IMR-90 (cell line): ENCODE measurements around the gene ARL9. TPM values are rescaled to one million over a fixed set of nuclear protein-coding genes. Genes with fewer than 3 reads are reported as not detected.
"Not testable (repeated sequence)": the region's sequence is repeated elsewhere in the genome, so short reads cannot be mapped to it uniquely, and the experiment has no call there.

Experiments
- ATAC-seq: fragments of 200-7000 bp; cut with Tn5 transposase; 2 replicates; pipeline ENCODE4 v1.9.1; 2020; ENCODE audit warnings: low read depth, mild to moderate bottlenecking, moderate library complexity
- BruUV-seq: library from RNA; stranded (reverse); fragments of 400-500 nt; replicated peaks from 2 replicates; lab custom pipeline; 2021; lab: Mats Ljungman, UMichigan
- CTCF ChIA-PET: fragments of 300-600 bp; formaldehyde crosslinking; extraction: SDS; loops from one replicate; lab custom pipeline; 2021; ENCODE audit warnings: antibody characterized with exemption; lab: Yijun Ruan, JAX
- POLR2A ChIA-PET: fragments of 300-600 bp; sonication (Branson Sonifier 250); formaldehyde crosslinking; loops from one replicate; lab custom pipeline; 2022; ENCODE audit warnings: antibody characterized with exemption; ENCODE audit not compliant: unreplicated experiment; lab: Charles Lee
- DNase-seq: peaks from one replicate; pipeline ENCODE4 v3.0.0; 2013
- H2AFZ ChIP-seq: replicated peaks from 2 replicates; pipeline ENCODE3; 2013; ENCODE audit warnings: low read length, mild to moderate bottlenecking; ENCODE audit not compliant: poor library complexity
- H2AK5ac ChIP-seq: 2 replicates; pipeline ENCODE4 v1.6.1; 2013; ENCODE audit warnings: low read depth, low read length, inconsistent platforms
- H2AK9ac ChIP-seq: replicated peaks from 2 replicates; pipeline ENCODE3; 2013; ENCODE audit warnings: mild to moderate bottlenecking, low read depth, low read length, moderate library complexity; ENCODE audit not compliant: poor library complexity
- H2BK120ac ChIP-seq: 2 replicates; pipeline ENCODE4 v1.6.1; 2013; ENCODE audit warnings: low read depth, low read length, inconsistent platforms
- H2BK15ac ChIP-seq: 3 replicates; pipeline ENCODE4 v1.6.1; 2013; ENCODE audit warnings: low read depth, low read length, inconsistent platforms
- H2BK20ac ChIP-seq: 2 replicates; pipeline ENCODE4 v1.6.1; 2013; ENCODE audit warnings: low read depth, mild to moderate bottlenecking, inconsistent platforms, low read length, moderate library complexity
- H2BK5ac ChIP-seq: 2 replicates; pipeline ENCODE4 v1.6.1; 2013; ENCODE audit warnings: mild to moderate bottlenecking, low read depth, low read length, inconsistent platforms; ENCODE audit not compliant: poor library complexity, severe bottlenecking
- H3K14ac ChIP-seq: replicated peaks from 2 replicates; pipeline ENCODE4 v1.6.1; 2013; ENCODE audit warnings: low read depth, low read length, inconsistent platforms
- H3K18ac ChIP-seq: 2 replicates; pipeline ENCODE4 v1.6.1; 2013; ENCODE audit warnings: low read depth, low read length, control low read depth
- H3K23ac ChIP-seq: 2 replicates; pipeline ENCODE4 v1.6.1; 2013; ENCODE audit warnings: low read depth, low read length, inconsistent platforms
- H3K27ac ChIP-seq: 2 replicates; pipeline ENCODE4 v1.5.1; 2013; ENCODE audit warnings: mild to moderate bottlenecking, control low read depth, low read length; ENCODE audit not compliant: insufficient read depth
- H3K27me3 ChIP-seq: 2 replicates; pipeline ENCODE4 v1.6.1; 2013; ENCODE audit warnings: low read length; ENCODE audit not compliant: control insufficient read depth, insufficient read depth
- H3K36me3 ChIP-seq: 2 replicates; pipeline ENCODE4 v1.6.1; 2013; ENCODE audit warnings: low read length, mixed read lengths; ENCODE audit not compliant: control insufficient read depth, insufficient read depth
- H3K4ac ChIP-seq: 2 replicates; pipeline ENCODE4 v1.6.1; 2013; ENCODE audit warnings: low read depth, low read length, inconsistent platforms
- H3K4me1 ChIP-seq: 2 replicates; pipeline ENCODE4 v1.6.1; 2013; ENCODE audit warnings: low read length, mixed read lengths; ENCODE audit not compliant: control insufficient read depth, insufficient read depth
- H3K4me2 ChIP-seq: 2 replicates; pipeline ENCODE4 v1.6.1; 2013; ENCODE audit warnings: low read depth, mild to moderate bottlenecking, control low read depth, low read length, moderate library complexity
- H3K4me3 ChIP-seq: 2 replicates; pipeline ENCODE4 v1.5.1; 2013; ENCODE audit warnings: low read depth, mild to moderate bottlenecking, control low read depth, low read length, moderate library complexity; ENCODE audit not compliant: insufficient read depth
- H3K56ac ChIP-seq: 2 replicates; pipeline ENCODE4 v1.6.1; 2013; ENCODE audit warnings: low read length, inconsistent platforms; ENCODE audit not compliant: insufficient read depth; ENCODE audit errors: extremely low read depth
- H3K79me1 ChIP-seq, 2 experiments: 2 replicates each; pipeline ENCODE4 v1.6.1; 2013; ENCODE audit warnings: low read length in 2 of 2, inconsistent platforms in 1 of 2, low read depth in 1 of 2
- H3K9ac ChIP-seq: 2 replicates; pipeline ENCODE4 v1.6.1; 2013; ENCODE audit warnings: low read depth, low read length, control low read depth
- H3K9me1 ChIP-seq: 2 replicates; pipeline ENCODE4 v1.6.1; 2013; ENCODE audit warnings: low read length, inconsistent platforms; ENCODE audit not compliant: insufficient read depth
- H3K9me3 ChIP-seq: 2 replicates; pipeline ENCODE4 v1.6.1; 2013; ENCODE audit warnings: low read length; ENCODE audit not compliant: control insufficient read depth, insufficient read depth
- H4K20me1 ChIP-seq: 2 replicates; pipeline ENCODE4 v1.6.1; 2013; ENCODE audit warnings: low read length, inconsistent platforms; ENCODE audit not compliant: insufficient read depth
- H4K5ac ChIP-seq: 2 replicates; pipeline ENCODE4 v1.6.1; 2013; ENCODE audit warnings: mild to moderate bottlenecking, low read depth, low read length, control low read depth
- H4K8ac ChIP-seq, 2 experiments: 2 replicates each; pipeline ENCODE4 v1.6.1; 2013; ENCODE audit warnings: low read depth in 2 of 2, low read length in 2 of 2, control low read depth in 1 of 2, inconsistent platforms in 1 of 2
- H4K91ac ChIP-seq: 2 replicates; pipeline ENCODE4 v1.6.1; 2013; ENCODE audit warnings: low read depth, low read length, inconsistent platforms; ENCODE audit not compliant: insufficient read depth
- CEBPB ChIP-seq: IDR thresholded peaks from 2 replicates; pipeline ENCODE4 v1.6.1; 2012; ENCODE audit warnings: low read depth, low read length, improper control_type of control experiment
- FOS ChIP-seq: fragments of 150-350 bp; IDR thresholded peaks from 2 replicates; pipeline ENCODE4 v1.6.1; 2016; ENCODE audit warnings: low read depth, low read length
- POLR2A ChIP-seq: IDR thresholded peaks from 2 replicates; pipeline ENCODE4 v1.6.1; 2012; ENCODE audit warnings: mild to moderate bottlenecking, low read depth, low read length
- WGBS, 2 experiments: methylation state at CpG; one replicate each; pipeline versions ENCODE4 v1.1.5 to v1.1.7; 2013; ENCODE audit warnings: missing lambda C conversion rate in 2 of 2; ENCODE audit not compliant: insufficient read length in 1 of 2; ENCODE audit errors: extremely low coverage in 2 of 2; 5-methylcytosine and 5-hydroxymethylcytosine counted together
- dilution Hi-C: fragments of 300-500 bp; cut with HindIII; formaldehyde crosslinking; loops from one replicate; pipeline ENCODE4 v1.14.3; 2018; ENCODE audit warnings: low sequenced_read_pairs; ENCODE audit not compliant: unreplicated experiment
- in situ Hi-C: fragments of 300-500 bp; cut with MboI; formaldehyde crosslinking; loops from 3 replicates; pipeline ENCODE4 v1.14.3; 2019; ENCODE audit warnings: low sequenced_read_pairs, inconsistent platforms, mixed read lengths
- intact Hi-C: fragments of 100-400 bp; cut with micrococcal nuclease; formaldehyde crosslinking; loops from 2 replicates; pipeline ENCODE4 v1.10.0; 2022
- polyA plus RNA-seq, 3 experiments: library from polyadenylated mRNA; depleted of rRNA; stranded (reverse); fragments of >200 nt; gene quantifications; 2 replicates each; pipeline ENCODE4 v1.2.3, GENCODE V29; 2012; ENCODE audit warnings: low replicate concordance in 1 of 3
- total RNA-seq: library from RNA; depleted of rRNA; stranded (reverse); fragments of >200 nt; gene quantifications from 2 replicates; pipeline ENCODE4 v1.2.3, GENCODE V29; 2012

Gene ARL9
- total and polyA plus RNA-seq, 2 of the 4 experiments (the other 2 are of a cell fraction), result 0.18 to 0.51 TPM

DNA sequence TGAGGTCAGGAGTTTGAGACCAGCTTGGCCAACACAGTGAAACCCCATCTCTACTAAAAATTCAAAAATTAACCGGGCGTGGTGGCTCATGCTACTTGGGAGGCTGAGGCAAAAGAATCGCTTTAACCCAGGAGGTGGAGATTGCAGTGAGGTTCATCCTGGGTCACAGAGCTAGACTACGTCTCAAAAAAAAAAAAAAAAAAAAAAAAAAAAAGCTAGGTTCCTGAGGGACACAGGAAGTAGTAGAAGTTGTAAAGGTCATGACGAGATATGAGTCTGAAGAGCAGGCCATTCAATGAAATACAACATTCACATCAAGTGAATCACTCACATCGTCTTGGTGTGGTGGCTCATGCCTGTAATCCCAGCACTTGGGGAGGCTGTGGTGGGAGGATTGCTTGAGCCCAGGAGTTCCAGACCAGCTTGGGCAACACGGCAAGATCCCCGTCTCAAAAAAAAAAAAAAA is 39.3 kb upstream of the ARL9 start:
- Histone ChIP-seq H4K91ac (peak overlapping the region; percentile 24), H3K14ac (peak overlapping the region; percentile 79), H3K56ac (peak overlapping the region; percentile 8; the same call in 1 of the 2 replicates), H3K79me1 (peaks cover 27 to 52% of the 10 kb centered on the region in 2 experiments; a peak in 3 of 4 replicates), H3K9ac (peak overlapping the region; percentile 100; the same call in 1 of the 2 replicates), H4K8ac (peak overlapping the region; percentile 95 to 96), H2BK120ac (peak overlapping the region; percentile 21; the same call in 1 of the 2 replicates), H3K4me3 (peak overlapping the region; percentile 98), H2AK5ac (peak overlapping the region; percentile 41), H4K5ac (peak overlapping the region; percentile 15; the same call in 1 of the 2 replicates), H3K27ac (peak overlapping the region; percentile 99), H3K4ac (peak overlapping the region; percentile 86), H2BK5ac (peak overlapping the region; percentile 95), H3K4me2 (peak overlapping the region; percentile 87), H3K23ac (peak overlapping the region; percentile 94; the same call in 1 of the 2 replicates)
- H4K20me1 ChIP-seq, dilution Hi-C loops, H2AFZ ChIP-seq, H3K9me3 ChIP-seq, H3K27me3 ChIP-seq, H2AK9ac ChIP-seq, H2BK15ac ChIP-seq, H3K9me1 ChIP-seq, BruUV-seq, in situ Hi-C loops, CTCF ChIA-PET, H2BK20ac ChIP-seq, H3K4me1 ChIP-seq, H3K36me3 ChIP-seq, H3K18ac ChIP-seq: not testable (repeated sequence)
- WGBS, 2 experiments, result no CpG with 5 or more reads among the region's 8 CpGs
- DNase-seq, result peak; percentile 82
- intact Hi-C loops, result loop anchor here (2.0 kb wide), 1 partner anchor 30 kb away; the partner anchor contains the start of gene PAICS
- ATAC-seq, result peak; percentile 47
- 0 out of 2 replicates have a peak, but pooled peaks have one; percentile 40 for TF ChIP-seq FOS
- TF ChIP-seq CEBPB, result peak; percentile 50; the same call in 1 of the 2 replicates
- TF ChIP-seq POLR2A, result peak; percentile 78
- POLR2A ChIA-PET, result interaction anchor here (1.5 kb wide), 1 partner anchor 30 kb away, joined by 6 read pairs; the partner anchor contains the start of genes PAICS and PPAT
